OCI-LY3 (cell line): ENCODE results near the gene HSD17B13.

Experiments
- EZH2phosphoT487 ChIP-seq: fragments of 200-600 bp; shearing (Covaris generic); IDR thresholded peaks from 2 replicates; pipeline ENCODE4 v1.6.1; 2018; ENCODE audit warnings: antibody characterized with exemption, mixed run types, low read depth
- TF ChIP-seq, protein P1 (sequence below): fragments of 200-600, 300-600 bp; sonication (generic); IDR thresholded peaks from 2 replicates; pipeline ENCODE4 v1.5.1; 2014; ENCODE audit warnings: antibody characterized with exemption, low read length, low read depth

DNA sequence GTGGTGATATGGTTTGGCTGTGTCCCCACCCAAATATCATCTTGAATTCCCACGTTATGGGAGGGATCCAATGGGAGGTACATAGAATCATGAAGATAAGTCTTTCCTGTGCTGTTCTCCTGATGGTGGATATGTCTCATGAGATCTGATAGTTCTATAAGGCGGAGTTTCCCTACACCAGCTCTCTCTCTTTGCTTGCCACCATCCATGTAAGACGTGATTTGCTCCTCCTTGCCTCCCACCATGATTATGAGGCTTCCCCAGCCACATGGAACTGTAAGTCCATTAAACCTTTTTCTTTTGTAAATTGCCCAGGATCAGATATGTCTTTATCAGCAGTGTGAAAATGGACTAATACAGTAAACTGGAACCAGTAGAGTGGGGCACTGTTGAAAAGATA lies 39.5 kb downstream of the HSD17B13 start:
- TF ChIP-seq, protein P1, sequence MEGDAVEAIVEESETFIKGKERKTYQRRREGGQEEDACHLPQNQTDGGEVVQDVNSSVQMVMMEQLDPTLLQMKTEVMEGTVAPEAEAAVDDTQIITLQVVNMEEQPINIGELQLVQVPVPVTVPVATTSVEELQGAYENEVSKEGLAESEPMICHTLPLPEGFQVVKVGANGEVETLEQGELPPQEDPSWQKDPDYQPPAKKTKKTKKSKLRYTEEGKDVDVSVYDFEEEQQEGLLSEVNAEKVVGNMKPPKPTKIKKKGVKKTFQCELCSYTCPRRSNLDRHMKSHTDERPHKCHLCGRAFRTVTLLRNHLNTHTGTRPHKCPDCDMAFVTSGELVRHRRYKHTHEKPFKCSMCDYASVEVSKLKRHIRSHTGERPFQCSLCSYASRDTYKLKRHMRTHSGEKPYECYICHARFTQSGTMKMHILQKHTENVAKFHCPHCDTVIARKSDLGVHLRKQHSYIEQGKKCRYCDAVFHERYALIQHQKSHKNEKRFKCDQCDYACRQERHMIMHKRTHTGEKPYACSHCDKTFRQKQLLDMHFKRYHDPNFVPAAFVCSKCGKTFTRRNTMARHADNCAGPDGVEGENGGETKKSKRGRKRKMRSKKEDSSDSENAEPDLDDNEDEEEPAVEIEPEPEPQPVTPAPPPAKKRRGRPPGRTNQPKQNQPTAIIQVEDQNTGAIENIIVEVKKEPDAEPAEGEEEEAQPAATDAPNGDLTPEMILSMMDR, result no peak
- no peak for TF ChIP-seq EZH2phosphoT487
